Measurements from ENCODE around the gene CSN1S1.
"Not testable (repeated sequence)": the region's sequence is repeated elsewhere in the genome, so short reads cannot be mapped to it uniquely, and the experiment has no call there.

Gene CSN1S1

GRCh38 chr4:69930768-69931167 is at the start of gene CSN1S1:
Gene CSN1S1, plus strand, starts transcription at chr4:69931068. Its CDS starts 1,488 bp downstream, at chr4:69932556.
- Mint-ChIP-seq H3K27me3 (no peaks in the 10 kb centered on the region), H3K4me1 (no peaks in the 10 kb centered on the region), H3K36me3 (no peaks in the 10 kb centered on the region), H3K27ac (no peak within 1 kb of the TSS), H3K4me3 (no peak within 1 kb of the TSS), H3K9me3 (no peaks in the 10 kb centered on the region)
- ATAC-seq (replicated peaks) = no peak
- no peak for DNase-seq

- Mint-ChIP-seq H3K9me3 (peaks cover 0 to 3% of the 10 kb centered on the region in 2 donors), H3K4me1 (no peaks in the 10 kb centered on the region), H3K36me3 (no peaks in the 10 kb centered on the region), H3K27me3 (peaks cover 0 to 6% of the 10 kb centered on the region in 2 donors), H3K27ac (no peak overlapping the region), H3K4me3 (no peak overlapping the region)
- ATAC-seq (replicated peaks) (peak; percentile 67 to 85), DNase-seq (no peak)
Measured at GRCh38 chr4:69881173-69881773, 49.6 kb upstream of the CSN1S1 start.

- no peak overlapping the region for H3K4me3 Mint-ChIP-seq
- peaks cover 0 to 3% of the 10 kb centered on the region in 2 donors for H3K9me3 Mint-ChIP-seq
- H3K4me1 Mint-ChIP-seq = no peaks in the 10 kb centered on the region
- DNase-seq (no peak), ATAC-seq (replicated peaks) (no peak)
- H3K36me3 Mint-ChIP-seq = no peaks in the 10 kb centered on the region
- H3K27ac Mint-ChIP-seq = no peak overlapping the region
- peaks cover 0 to 6% of the 10 kb centered on the region in 2 donors for H3K27me3 Mint-ChIP-seq
Measured at GRCh38 chr4:69882150-69882549, 48.7 kb upstream of the CSN1S1 start.

- Mint-ChIP-seq H3K9me3 (peaks cover 0 to 2% of the 10 kb centered on the region in 2 donors), H3K36me3 (no peaks in the 10 kb centered on the region), H3K4me1 (no peaks in the 10 kb centered on the region), H3K27ac (no peak overlapping the region), H3K27me3 (peaks cover 0 to 4% of the 10 kb centered on the region in 2 donors), H3K4me3 (no peak overlapping the region)
- DNase-seq (no peak), ATAC-seq (replicated peaks) (peak in 1 of 2 donors; percentile 25)
Measured at GRCh38 chr4:69888336-69888735, 42.5 kb upstream of the CSN1S1 start.

DNA sequence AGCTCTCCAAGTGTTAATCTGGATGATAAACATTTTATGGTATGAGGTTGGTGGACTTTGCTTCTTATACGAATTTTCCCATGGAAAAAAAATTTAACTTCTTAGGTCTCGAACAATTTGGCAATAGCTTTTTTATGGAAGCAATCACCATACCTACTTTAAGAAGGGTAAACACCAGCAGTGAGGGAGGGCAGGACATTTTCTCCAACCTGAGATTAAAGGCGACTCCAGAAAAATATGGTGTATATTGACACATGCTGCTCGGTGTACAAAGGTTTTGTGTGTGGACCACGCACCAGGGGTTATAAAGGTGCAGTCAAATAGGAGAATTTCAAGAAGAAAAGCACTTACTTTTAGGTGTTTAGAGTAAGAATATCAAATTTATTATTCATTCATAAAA is 36.7 kb upstream of the CSN1S1 start:
- ATAC-seq (replicated peaks) = no peak
- Mint-ChIP-seq H3K4me3 (no peak overlapping the region), H3K27me3 (peaks cover 0 to 4% of the 10 kb centered on the region in 2 donors), H3K4me1 (no peaks in the 10 kb centered on the region), H3K27ac (no peak overlapping the region), H3K36me3 (no peaks in the 10 kb centered on the region), H3K9me3 (no peaks in the 10 kb centered on the region)
- DNase-seq = no peak

- ATAC-seq (replicated peaks) = no peak
- no peaks in the 10 kb centered on the region for H3K4me1 Mint-ChIP-seq
- H3K4me3 Mint-ChIP-seq = no peak overlapping the region
Measured at GRCh38 chr4:69894721-69895120, 36.1 kb upstream of the CSN1S1 start.

DNA sequence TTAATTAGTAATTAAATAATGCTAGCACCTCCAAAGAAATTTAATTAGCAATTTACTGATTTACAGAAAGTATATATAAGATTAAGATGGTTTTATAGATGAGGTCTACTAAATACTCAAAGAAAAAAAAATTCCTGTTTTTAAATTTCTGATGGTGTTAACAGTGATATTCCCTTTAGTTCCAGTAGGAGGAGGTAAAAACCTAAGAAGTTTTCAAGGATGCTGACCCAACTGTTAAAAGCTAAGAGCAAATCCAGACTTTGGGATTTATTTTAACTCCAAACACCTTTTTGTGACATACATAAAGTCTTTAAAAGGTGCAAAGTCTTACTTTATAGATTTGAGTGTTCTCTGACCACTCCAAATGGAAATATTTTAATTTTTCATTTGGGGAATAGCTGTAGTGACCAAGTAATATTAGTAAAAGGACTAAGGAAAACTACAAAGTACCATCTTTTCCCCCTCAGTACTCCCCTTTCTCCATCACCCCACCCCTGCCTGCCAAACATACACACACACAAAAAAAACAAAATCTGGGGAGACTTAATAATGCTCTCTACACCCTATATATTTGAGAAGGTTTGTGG is 34.2 kb upstream of the CSN1S1 start:
- Mint-ChIP-seq H3K27ac (no peak overlapping the region), H3K27me3 (peaks cover 0 to 4% of the 10 kb centered on the region in 2 donors), H3K4me3 (no peak overlapping the region), H3K9me3 (no peaks in the 10 kb centered on the region), H3K36me3 (no peaks in the 10 kb centered on the region), H3K4me1 (no peaks in the 10 kb centered on the region)
- DNase-seq (no peak), ATAC-seq (replicated peaks) (no peak)

More at GRCh38 chr4:69894721-69895120, 36.1 kb upstream of the CSN1S1 start:
- H3K9me3 Mint-ChIP-seq = no peaks in the 10 kb centered on the region
- H3K36me3 Mint-ChIP-seq = no peaks in the 10 kb centered on the region
- H3K27ac Mint-ChIP-seq = no peak overlapping the region
- no peak for DNase-seq
- H3K27me3 Mint-ChIP-seq = peaks cover 0 to 4% of the 10 kb centered on the region in 2 donors

GRCh38 chr4:69907151-69907550 is 23.7 kb upstream of the CSN1S1 start:
- Mint-ChIP-seq H3K36me3 (no peaks in the 10 kb centered on the region), H3K27ac (no peak overlapping the region), H3K27me3 (no peaks in the 10 kb centered on the region), H3K9me3 (peaks cover 0 to 2% of the 10 kb centered on the region in 2 donors), H3K4me1 (peaks cover 0 to 9% of the 10 kb centered on the region in 2 donors), H3K4me3 (no peak overlapping the region)
- DNase-seq = no peak
- no peak for ATAC-seq (replicated peaks)

DNA sequence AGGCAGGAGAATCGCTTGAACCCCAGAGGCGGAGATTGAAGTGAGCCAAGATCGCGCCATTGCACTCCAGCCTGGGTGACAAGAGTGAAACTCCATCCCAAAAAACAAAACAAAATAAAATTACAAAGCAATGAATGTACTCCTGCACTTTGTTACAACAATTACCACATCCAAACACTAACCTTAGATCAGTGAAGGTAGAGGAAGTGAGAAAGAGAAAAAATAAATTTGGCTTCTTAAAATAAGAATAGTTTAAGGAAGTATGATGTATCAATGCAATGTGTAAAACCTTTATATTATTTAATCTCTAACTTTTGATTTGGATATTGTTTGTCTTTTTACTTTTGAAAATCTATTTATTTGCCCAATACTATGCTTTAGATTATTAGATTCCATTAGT is 21.7 kb upstream of the CSN1S1 start:
- H3K27ac Mint-ChIP-seq = no peak overlapping the region
- no peaks in the 10 kb centered on the region for H3K27me3 Mint-ChIP-seq
- DNase-seq (no peak), ATAC-seq (replicated peaks) (no peak)
- H3K4me3 Mint-ChIP-seq = no peak overlapping the region
- peaks cover 0 to 9% of the 10 kb centered on the region in 2 donors for H3K4me1 Mint-ChIP-seq
- H3K36me3 Mint-ChIP-seq = no peaks in the 10 kb centered on the region
- H3K9me3 Mint-ChIP-seq = peaks cover 0 to 2% of the 10 kb centered on the region in 2 donors

DNA sequence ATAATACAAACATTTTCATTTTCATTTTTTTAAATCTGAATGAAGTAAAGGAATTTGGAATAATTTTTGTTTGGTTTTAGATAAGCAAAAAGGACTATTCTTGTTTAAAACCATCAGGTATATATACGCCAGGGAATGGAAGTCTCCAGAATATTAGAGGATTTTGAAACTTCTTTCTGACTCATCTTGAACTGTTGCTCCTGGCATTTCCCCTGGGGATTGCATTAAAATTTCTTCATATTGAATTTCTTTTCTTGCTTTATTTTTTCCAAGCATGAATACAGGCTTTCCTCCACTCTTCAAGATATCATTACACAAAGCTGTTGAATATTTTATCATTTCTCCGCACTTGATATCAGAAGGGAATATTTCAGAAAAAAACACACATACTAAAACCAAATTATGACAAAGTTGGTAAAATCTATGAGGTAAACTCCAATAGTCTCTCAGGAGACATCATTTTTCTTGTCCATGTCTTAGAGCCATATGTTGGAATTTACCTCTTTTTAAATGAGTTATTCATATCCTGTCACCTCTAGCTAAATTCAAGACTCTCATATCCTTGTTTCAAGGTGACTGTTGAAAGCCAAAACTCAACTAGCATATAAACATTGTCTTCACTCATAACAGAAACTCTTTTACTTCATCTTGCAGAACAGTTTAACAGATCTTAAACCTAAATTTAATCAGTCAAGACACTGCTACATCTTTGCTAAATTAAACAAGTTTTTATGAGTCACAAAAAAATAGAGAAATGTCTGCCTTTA is 20.7 kb upstream of the CSN1S1 start:
- Mint-ChIP-seq H3K27ac (no peak overlapping the region), H3K36me3 (no peaks in the 10 kb centered on the region), H3K9me3 (peaks cover 0 to 2% of the 10 kb centered on the region in 2 donors), H3K27me3 (no peaks in the 10 kb centered on the region), H3K4me1 (peaks cover 0 to 9% of the 10 kb centered on the region in 2 donors), H3K4me3 (no peak overlapping the region)
- peak; percentile 56 to 73 for ATAC-seq (replicated peaks)
- DNase-seq = no peak

DNA sequence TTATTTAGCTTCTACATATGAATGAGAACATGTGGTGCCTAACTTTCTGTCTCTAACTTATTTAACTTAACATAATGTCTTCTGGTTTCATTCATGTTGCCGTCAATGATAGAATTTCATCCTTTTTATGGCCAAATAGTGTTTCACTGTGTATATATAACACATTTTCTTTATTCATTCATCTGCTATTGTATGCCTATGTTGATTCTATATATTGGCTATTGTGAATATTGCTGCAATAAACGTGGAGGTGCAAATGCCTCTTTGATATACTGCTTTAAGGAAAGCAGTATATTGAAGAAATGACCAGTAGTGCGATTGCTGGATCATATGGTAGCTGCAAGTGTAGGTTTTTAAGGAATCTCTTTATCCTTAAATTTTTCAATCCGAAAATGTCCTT is 10.0 kb upstream of the CSN1S1 start:
- Mint-ChIP-seq H3K27ac (no peak overlapping the region), H3K36me3 (no peaks in the 10 kb centered on the region), H3K4me1 (no peaks in the 10 kb centered on the region), H3K27me3 (no peaks in the 10 kb centered on the region), H3K9me3 (peaks cover 0 to 2% of the 10 kb centered on the region in 2 donors), H3K4me3 (no peak overlapping the region)
- no peak for ATAC-seq (replicated peaks)
- DNase-seq = no peak

GRCh38 chr4:69923782-69924410 is 7.0 kb upstream of the CSN1S1 start:
- H3K4me3 Mint-ChIP-seq; ATAC-seq (replicated peaks); H3K4me1 Mint-ChIP-seq; H3K27ac Mint-ChIP-seq; H3K36me3 Mint-ChIP-seq; DNase-seq; H3K9me3 Mint-ChIP-seq; H3K27me3 Mint-ChIP-seq: not testable (repeated sequence)

- Mint-ChIP-seq H3K4me3 (no peak overlapping the region), H3K36me3 (no peaks in the 10 kb centered on the region), H3K27ac (no peak overlapping the region), H3K27me3 (no peaks in the 10 kb centered on the region), H3K4me1 (no peaks in the 10 kb centered on the region), H3K9me3 (no peaks in the 10 kb centered on the region)
- no peak for DNase-seq
- no peak for ATAC-seq (replicated peaks)
Measured at GRCh38 chr4:69934150-69934549, 3.3 kb downstream of the CSN1S1 start.

DNA sequence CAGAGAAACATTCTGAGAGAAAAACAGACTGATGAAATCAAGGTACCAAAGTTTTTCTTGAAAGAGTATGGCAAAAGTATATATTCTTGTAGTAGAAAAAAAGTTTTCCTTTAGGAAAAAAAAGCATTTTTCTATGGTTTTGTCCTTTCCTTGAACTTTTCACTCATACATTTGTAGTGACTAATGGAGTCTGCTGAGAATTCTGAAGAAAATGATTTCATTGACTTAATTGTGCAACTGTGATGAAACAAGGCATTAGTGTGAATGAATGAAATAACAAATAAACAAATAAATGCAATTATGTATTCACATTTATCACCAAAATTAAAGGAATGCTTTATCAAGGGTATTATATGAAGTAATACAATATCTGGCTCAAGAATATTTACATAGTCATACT is 5.7 kb downstream of the CSN1S1 start:
- Mint-ChIP-seq H3K36me3 (no peaks in the 10 kb centered on the region), H3K4me3 (no peak overlapping the region), H3K4me1 (no peaks in the 10 kb centered on the region), H3K27me3 (no peaks in the 10 kb centered on the region), H3K9me3 (no peaks in the 10 kb centered on the region), H3K27ac (no peak overlapping the region)
- DNase-seq = no peak
- ATAC-seq (replicated peaks) = no peak
